ENCODE measurements around the gene CD48. TPM values are rescaled to one million over a fixed set of nuclear protein-coding genes. Genes with fewer than 3 reads are reported as not detected.

CD48 gene
- polyA plus RNA-seq, 3 donors from 2014 or later: 202 to 229 (median 205) TPM

DNA sequence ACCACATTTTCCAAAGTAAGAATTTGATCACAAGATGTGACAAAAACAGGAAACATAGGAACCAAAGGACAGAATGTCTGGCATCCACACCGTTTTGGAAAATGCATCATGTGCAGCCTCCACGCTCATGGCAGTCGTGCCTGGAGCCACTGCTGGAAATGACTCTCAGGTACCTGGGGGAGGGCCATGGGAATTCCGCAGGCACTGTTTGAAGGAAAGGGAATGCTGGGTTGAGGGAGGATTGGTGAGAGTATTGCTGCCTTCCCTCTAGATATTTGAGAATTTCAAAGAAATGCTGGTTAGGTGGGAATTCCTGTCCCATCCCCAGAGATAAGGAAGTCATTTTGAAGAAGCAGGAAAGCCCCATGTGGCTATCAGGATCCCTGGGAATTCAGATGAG is 75.5 kb downstream of the CD48 start:
- Mint-ChIP-seq H3K36me3 (no peaks in the 10 kb centered on the region), H3K27me3 (ENCODE audit: low read depth in 3 of 3) (peaks cover 5 to 15% (median 12%) of the 10 kb centered on the region in 3 donors), H3K9me3 (no peaks in the 10 kb centered on the region), H3K4me3 (peak overlapping the region in 2 of 5 donors; percentile 13 to 82), H3K27ac (peak overlapping the region in 1 of 6 donors; percentile 51), H3K4me1 (peaks cover 61% of the 10 kb centered on the region in 2 donors)
- no peak for DNase-seq

DNA sequence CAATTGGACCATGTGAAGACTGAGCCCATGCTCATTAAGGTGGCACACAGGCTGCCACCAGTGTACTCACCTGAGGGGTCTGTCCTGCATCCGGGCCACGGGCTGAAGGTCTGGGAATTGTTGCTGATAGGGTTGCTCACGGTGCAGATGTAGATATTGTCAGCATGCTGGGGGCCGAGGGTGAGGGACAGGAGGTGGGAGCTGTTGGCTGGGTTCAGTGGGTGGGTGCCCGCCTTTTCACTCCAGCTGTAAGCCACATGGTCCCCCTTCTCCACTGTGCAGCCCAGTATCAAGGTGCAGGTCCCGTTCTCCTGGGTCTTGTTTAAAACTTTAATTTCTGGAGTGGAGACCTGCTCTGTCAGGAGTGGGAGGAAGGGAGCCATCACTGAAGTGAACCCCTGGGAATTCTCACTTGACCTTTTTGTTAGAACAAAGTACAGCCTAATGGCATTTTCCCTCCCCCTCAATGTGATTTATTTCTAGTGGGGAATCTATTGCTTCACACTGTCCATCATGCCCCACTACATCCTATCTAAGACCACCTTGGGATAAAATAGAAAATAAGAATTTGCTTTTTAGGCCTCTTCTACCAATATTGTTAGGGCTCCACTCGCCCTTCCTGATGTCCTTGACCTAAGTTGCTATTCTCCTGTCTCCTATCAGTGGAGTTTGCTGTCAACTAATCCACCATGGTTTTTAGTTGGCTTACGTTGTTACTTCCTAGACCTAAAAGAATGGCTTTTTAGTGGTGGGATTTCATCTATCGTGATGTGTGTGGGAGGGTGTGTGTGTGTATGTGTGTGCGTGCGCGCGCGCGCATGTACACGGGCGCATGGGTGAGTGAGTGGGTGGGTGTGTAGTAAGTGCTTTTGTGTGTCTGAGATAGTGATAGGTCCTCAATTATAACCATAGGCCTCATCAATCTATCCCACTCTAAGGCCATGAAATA is 76.8 kb downstream of the CD48 start:
- Mint-ChIP-seq H3K36me3 (no peaks in the 10 kb centered on the region), H3K4me1 (peaks cover 49 to 52% of the 10 kb centered on the region in 2 donors), H3K27ac (peak overlapping the region in 1 of 6 donors; percentile 5), H3K27me3 (ENCODE audit: low read depth in 3 of 3) (peaks cover 5 to 13% (median 12%) of the 10 kb centered on the region in 3 donors), H3K4me3 (no peak overlapping the region), H3K9me3 (no peaks in the 10 kb centered on the region)
- DNase-seq: no peak

DNA sequence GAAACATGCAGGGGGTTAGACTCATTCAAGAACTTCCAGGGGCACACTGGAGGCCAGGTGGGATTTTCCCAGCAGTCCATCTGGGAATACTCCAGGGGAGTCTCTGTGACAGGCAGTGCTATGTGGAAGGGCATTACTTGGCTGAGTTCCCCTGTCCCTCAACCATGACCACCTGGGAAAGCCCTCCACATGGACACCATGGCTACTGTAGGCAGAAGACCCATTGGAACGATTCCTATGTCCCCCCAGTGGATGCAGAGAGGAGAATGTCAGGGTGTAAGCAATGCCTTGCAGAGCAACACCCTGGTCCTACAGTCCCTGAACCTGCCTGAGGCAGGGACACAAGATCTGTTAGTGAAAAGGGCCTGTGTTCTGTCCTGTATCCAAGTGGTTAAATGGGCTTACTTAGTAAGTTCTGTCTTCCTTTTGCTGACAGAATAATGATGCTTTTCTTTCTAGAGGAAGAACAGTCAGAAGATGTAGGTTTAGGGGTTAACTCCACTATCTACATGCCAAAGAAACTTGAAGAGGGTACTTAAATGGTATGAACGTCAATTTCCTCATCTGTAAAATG is 78.2 kb downstream of the CD48 start:
- H3K4me1 Mint-ChIP-seq: peaks cover 44 to 47% of the 10 kb centered on the region in 2 donors
- no peaks in the 10 kb centered on the region for H3K9me3 Mint-ChIP-seq
- H3K27ac Mint-ChIP-seq: no peak overlapping the region
- H3K27me3 Mint-ChIP-seq (ENCODE audit: low read depth in 3 of 3): peaks cover 5 to 10% (median 8%) of the 10 kb centered on the region in 3 donors
- no peak for DNase-seq
- no peaks in the 10 kb centered on the region for H3K36me3 Mint-ChIP-seq
- H3K4me3 Mint-ChIP-seq: no peak overlapping the region

DNA sequence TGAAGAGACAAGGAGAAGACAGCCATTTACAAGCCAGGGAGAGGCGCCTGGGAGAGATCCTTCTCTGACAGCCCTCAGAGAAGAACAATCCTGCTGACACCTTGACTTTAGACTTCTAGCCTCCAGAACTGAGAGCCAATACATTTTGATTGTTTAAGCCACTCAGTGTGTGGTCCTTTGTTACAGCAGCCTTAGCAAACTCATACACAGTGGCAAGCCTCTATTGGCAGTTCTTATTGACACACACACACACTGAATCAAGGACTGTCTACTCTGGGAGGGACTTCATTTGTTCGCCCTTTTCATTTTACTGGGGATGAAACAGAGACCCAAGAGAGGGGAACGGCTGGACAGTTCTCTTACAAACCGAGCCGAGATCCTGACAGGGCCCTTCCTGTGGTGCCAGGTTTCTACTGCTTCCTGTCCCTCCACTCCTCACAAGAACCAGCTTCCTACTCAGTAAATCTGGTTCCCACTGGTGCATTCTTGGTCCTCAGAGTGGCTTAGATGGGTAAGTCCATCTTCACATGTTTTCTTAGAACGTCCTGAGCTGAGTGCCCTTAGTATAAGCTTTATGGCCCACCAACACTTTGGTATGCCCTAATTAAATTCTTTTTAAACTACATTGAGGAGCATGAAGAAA is 79.5 kb downstream of the CD48 start:
- no peak for DNase-seq
- Mint-ChIP-seq H3K4me3 (no peak overlapping the region), H3K9me3 (no peaks in the 10 kb centered on the region), H3K4me1 (peaks cover 39 to 44% of the 10 kb centered on the region in 2 donors), H3K27ac (no peak overlapping the region), H3K36me3 (no peaks in the 10 kb centered on the region), H3K27me3 (ENCODE audit: low read depth in 3 of 3) (peaks cover 0 to 3% (median 2%) of the 10 kb centered on the region in 3 donors)

DNA sequence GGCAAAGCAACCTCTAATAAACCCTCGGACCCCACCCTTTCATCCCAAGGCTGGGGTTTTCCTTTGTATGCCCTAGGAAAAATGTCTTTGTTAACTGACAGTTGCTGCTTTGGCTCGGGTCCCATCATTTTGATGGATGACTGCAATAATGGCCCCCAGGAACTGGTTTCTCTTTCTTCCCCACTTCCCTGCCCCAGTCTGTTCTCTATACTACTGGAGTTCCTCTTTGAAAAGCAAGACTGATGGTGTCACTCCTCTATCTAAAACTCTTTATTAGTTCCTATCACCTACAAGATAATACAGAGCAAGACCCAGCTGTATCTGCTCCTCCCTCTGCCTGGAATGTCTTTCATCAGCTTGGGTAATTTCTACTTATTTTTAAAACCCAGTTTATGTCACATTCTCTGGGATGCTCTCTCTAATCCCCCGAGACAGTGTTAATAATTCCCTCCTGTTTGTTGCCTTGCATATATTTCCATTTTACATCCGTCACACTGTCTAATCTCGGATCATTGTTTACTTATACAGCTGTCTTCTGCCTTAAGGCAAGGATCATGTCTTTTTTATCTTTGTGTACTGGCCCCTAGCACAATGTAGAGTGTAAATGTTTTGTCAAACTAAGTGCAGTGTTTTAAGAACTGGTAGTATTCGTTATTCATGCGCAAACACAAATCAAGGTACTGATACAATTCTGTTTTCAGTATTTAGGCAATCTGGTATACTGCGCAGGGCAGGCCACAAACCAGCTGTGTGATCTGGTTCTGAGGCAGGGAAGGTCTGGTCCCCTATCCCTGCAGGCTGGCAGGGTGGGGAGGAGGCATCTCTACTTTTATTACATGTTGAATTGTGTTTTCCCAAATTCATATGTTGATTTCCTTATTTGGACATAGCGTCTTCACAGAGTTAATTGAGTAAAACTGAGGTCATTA is 80.8 kb downstream of the CD48 start:
- H3K4me1 Mint-ChIP-seq: peaks cover 31 to 36% of the 10 kb centered on the region in 2 donors
- peaks cover 0 to 4% (median 3%) of the 10 kb centered on the region in 3 donors for H3K27me3 Mint-ChIP-seq (ENCODE audit: low read depth in 3 of 3)
- no peaks in the 10 kb centered on the region for H3K9me3 Mint-ChIP-seq
- no peak overlapping the region for H3K4me3 Mint-ChIP-seq
- H3K27ac Mint-ChIP-seq: no peak overlapping the region
- peaks cover 0 to 3% (median 0%) of the 10 kb centered on the region in 3 donors for H3K36me3 Mint-ChIP-seq
- no peak for DNase-seq

DNA sequence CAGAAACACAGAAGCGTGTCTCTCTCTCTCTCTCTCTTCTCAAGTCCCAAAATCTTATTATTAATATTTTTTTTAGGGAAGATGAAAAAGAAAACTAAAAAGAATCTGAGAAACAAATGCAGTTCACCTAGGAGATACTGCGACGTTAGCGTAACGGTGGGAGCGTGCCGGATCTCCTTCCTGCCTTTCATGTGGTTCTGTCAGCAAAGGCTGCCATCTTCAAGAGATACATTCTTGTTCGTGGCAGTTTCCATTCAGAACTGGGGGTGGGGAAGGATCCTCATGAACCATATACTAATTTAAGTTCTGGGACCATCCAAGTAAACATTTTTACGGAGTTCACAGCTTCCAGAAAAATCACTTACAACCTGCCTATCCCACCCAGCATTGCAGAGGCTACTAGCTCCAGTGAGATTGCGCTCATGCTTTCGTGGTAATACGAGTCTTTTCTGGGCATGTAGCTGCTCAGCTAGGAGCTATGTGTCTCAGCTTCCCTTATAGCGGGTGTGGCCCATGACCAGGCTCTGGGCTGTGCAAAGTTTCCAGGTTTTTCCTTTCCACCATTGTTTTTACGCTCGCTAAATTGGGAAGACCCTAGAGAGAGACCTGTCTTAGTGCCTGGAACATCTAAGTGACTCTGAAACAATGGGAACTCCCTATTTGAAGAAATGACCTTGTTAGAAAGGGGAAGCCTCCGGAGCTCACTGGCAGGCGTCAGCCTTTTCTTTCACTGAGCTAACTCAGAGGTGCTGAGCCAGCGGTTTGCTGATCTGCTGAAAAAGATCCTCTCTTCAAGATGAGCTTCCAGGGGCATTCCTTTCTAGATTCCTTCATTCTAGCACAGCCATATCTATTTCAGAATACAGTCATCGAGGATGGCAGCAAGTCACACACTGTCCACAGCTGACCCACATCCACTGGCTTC is 82.1 kb downstream of the CD48 start:
- peak in 2 of 3 donors; percentile 19 to 27 for DNase-seq
- peaks cover 0 to 3% (median 0%) of the 10 kb centered on the region in 3 donors for H3K36me3 Mint-ChIP-seq
- H3K4me3 Mint-ChIP-seq: peak overlapping the region in 1 of 5 donors; percentile 15
- no peaks in the 10 kb centered on the region for H3K9me3 Mint-ChIP-seq
- no peak overlapping the region for H3K27ac Mint-ChIP-seq
- H3K4me1 Mint-ChIP-seq: peaks cover 28 to 36% of the 10 kb centered on the region in 2 donors
- peaks cover 0 to 4% (median 0%) of the 10 kb centered on the region in 3 donors for H3K27me3 Mint-ChIP-seq (ENCODE audit: low read depth in 3 of 3)

DNA sequence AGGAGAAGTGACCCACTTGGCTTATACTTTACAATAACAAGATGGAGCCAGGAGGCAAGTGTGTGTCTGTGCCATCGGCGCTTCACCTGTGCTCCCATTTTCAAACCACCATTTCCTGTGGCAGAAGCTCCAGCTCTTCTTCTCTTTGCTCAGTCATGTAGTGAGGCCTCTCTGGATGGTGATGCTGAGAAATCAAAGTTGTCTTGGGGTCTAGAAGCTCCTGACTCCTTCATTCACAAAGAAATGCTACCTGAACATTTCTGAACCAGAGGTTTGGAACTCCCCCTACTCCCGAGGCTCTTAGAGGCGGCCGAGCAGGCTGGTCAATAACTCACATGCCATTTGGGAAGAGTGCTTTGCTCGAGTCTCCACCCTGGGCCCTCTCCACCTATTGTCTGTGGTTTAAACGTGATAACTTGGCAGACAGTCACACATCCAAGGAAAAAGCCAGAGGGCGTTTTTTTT is 82.8 kb downstream of the CD48 start:
- Mint-ChIP-seq H3K9me3 (no peaks in the 10 kb centered on the region), H3K4me3 (peak overlapping the region in 3 of 5 donors; percentile 7 to 15 (median 9)), H3K27me3 (ENCODE audit: low read depth in 3 of 3) (peaks cover 0 to 4% (median 0%) of the 10 kb centered on the region in 3 donors), H3K4me1 (peaks cover 34 to 43% of the 10 kb centered on the region in 2 donors), H3K27ac (no peak overlapping the region), H3K36me3 (peaks cover 0 to 3% (median 0%) of the 10 kb centered on the region in 3 donors)
- DNase-seq: no peak

Other genes with a start within 250 kb of the CD48 start
- 100 to 1,000 TPM; 105 to 210 (median 125) TPM for gene SLAMF6, start 188.6 kb downstream of the CD48 start, polyA plus RNA-seq
- gene CD84, start 132.3 kb downstream of the CD48 start, polyA plus RNA-seq: 1 to 10 TPM; 2.1 to 3.9 (median 3.0) TPM
- gene SLAMF1, start 64.8 kb downstream of the CD48 start, polyA plus RNA-seq: under 1 TPM in 2 of 3 donors, not detected in 1; 0.12 to 0.21 TPM
- 100 to 1,000 TPM; 316 to 379 (median 359) TPM for gene SLAMF7, start 27.4 kb upstream of the CD48 start, polyA plus RNA-seq
- gene LY9, start 84.4 kb upstream of the CD48 start, polyA plus RNA-seq: 10 to 100 TPM; 46.1 to 68.2 (median 57.2) TPM
- 100 to 1,000 TPM; 301 to 501 (median 410) TPM for gene CD244, start 151.1 kb upstream of the CD48 start, polyA plus RNA-seq
- under 1 TPM in 1 of 3 donors, not detected in 2; 0.77 TPM for gene ITLN1, start 173.4 kb upstream of the CD48 start, polyA plus RNA-seq
- not detected for gene ITLN2, start 243.0 kb upstream of the CD48 start, polyA plus RNA-seq